IMR-90 (cell line): ENCODE data around the gene MAMDC4. TPM values are rescaled to one million over a fixed set of nuclear protein-coding genes. Genes with fewer than 3 reads are reported as not detected.
A peak's percentile ranks its signal among the peaks of the same experiment; 100 is the strongest.

Source experiments
- ATAC-seq: fragments of 200-7000 bp; cut with Tn5 transposase; 2 replicates; pipeline ENCODE4 v1.9.1; 2020; ENCODE audit warnings: low read depth, mild to moderate bottlenecking, moderate library complexity
- BruUV-seq: library from RNA; stranded (reverse); fragments of 400-500 nt; replicated peaks from 2 replicates; lab custom pipeline; 2021; lab: Mats Ljungman, UMichigan
- CTCF ChIA-PET: fragments of 300-600 bp; formaldehyde crosslinking; extraction: SDS; loops from one replicate; lab custom pipeline; 2021; ENCODE audit warnings: antibody characterized with exemption; lab: Yijun Ruan, JAX
- POLR2A ChIA-PET: fragments of 300-600 bp; sonication (Branson Sonifier 250); formaldehyde crosslinking; loops from one replicate; lab custom pipeline; 2022; ENCODE audit warnings: antibody characterized with exemption; ENCODE audit not compliant: unreplicated experiment; lab: Charles Lee
- DNase-seq: peaks from one replicate; pipeline ENCODE4 v3.0.0; 2013
- H2AFZ ChIP-seq: replicated peaks from 2 replicates; pipeline ENCODE3; 2013; ENCODE audit warnings: low read length, mild to moderate bottlenecking; ENCODE audit not compliant: poor library complexity
- H2AK5ac ChIP-seq: 2 replicates; pipeline ENCODE4 v1.6.1; 2013; ENCODE audit warnings: low read depth, low read length, inconsistent platforms
- H2AK9ac ChIP-seq: replicated peaks from 2 replicates; pipeline ENCODE3; 2013; ENCODE audit warnings: mild to moderate bottlenecking, low read depth, low read length, moderate library complexity; ENCODE audit not compliant: poor library complexity
- H2BK120ac ChIP-seq: 2 replicates; pipeline ENCODE4 v1.6.1; 2013; ENCODE audit warnings: low read depth, low read length, inconsistent platforms
- H2BK15ac ChIP-seq: 3 replicates; pipeline ENCODE4 v1.6.1; 2013; ENCODE audit warnings: low read depth, low read length, inconsistent platforms
- H2BK20ac ChIP-seq: 2 replicates; pipeline ENCODE4 v1.6.1; 2013; ENCODE audit warnings: low read depth, mild to moderate bottlenecking, inconsistent platforms, low read length, moderate library complexity
- H2BK5ac ChIP-seq: 2 replicates; pipeline ENCODE4 v1.6.1; 2013; ENCODE audit warnings: mild to moderate bottlenecking, low read depth, low read length, inconsistent platforms; ENCODE audit not compliant: poor library complexity, severe bottlenecking
- H3K14ac ChIP-seq: replicated peaks from 2 replicates; pipeline ENCODE4 v1.6.1; 2013; ENCODE audit warnings: low read depth, low read length, inconsistent platforms
- H3K18ac ChIP-seq: 2 replicates; pipeline ENCODE4 v1.6.1; 2013; ENCODE audit warnings: low read depth, low read length, control low read depth
- H3K23ac ChIP-seq: 2 replicates; pipeline ENCODE4 v1.6.1; 2013; ENCODE audit warnings: low read depth, low read length, inconsistent platforms
- H3K27ac ChIP-seq: 2 replicates; pipeline ENCODE4 v1.5.1; 2013; ENCODE audit warnings: mild to moderate bottlenecking, control low read depth, low read length; ENCODE audit not compliant: insufficient read depth
- H3K27me3 ChIP-seq: 2 replicates; pipeline ENCODE4 v1.6.1; 2013; ENCODE audit warnings: low read length; ENCODE audit not compliant: control insufficient read depth, insufficient read depth
- H3K36me3 ChIP-seq: 2 replicates; pipeline ENCODE4 v1.6.1; 2013; ENCODE audit warnings: low read length, mixed read lengths; ENCODE audit not compliant: control insufficient read depth, insufficient read depth
- H3K4ac ChIP-seq: 2 replicates; pipeline ENCODE4 v1.6.1; 2013; ENCODE audit warnings: low read depth, low read length, inconsistent platforms
- H3K4me1 ChIP-seq: 2 replicates; pipeline ENCODE4 v1.6.1; 2013; ENCODE audit warnings: low read length, mixed read lengths; ENCODE audit not compliant: control insufficient read depth, insufficient read depth
- H3K4me2 ChIP-seq: 2 replicates; pipeline ENCODE4 v1.6.1; 2013; ENCODE audit warnings: low read depth, mild to moderate bottlenecking, control low read depth, low read length, moderate library complexity
- H3K4me3 ChIP-seq: 2 replicates; pipeline ENCODE4 v1.5.1; 2013; ENCODE audit warnings: low read depth, mild to moderate bottlenecking, control low read depth, low read length, moderate library complexity; ENCODE audit not compliant: insufficient read depth
- H3K56ac ChIP-seq: 2 replicates; pipeline ENCODE4 v1.6.1; 2013; ENCODE audit warnings: low read length, inconsistent platforms; ENCODE audit not compliant: insufficient read depth; ENCODE audit errors: extremely low read depth
- H3K79me1 ChIP-seq, 2 experiments: 2 replicates each; pipeline ENCODE4 v1.6.1; 2013; ENCODE audit warnings: low read length in 2 of 2, inconsistent platforms in 1 of 2, low read depth in 1 of 2
- H3K9ac ChIP-seq: 2 replicates; pipeline ENCODE4 v1.6.1; 2013; ENCODE audit warnings: low read depth, low read length, control low read depth
- H3K9me1 ChIP-seq: 2 replicates; pipeline ENCODE4 v1.6.1; 2013; ENCODE audit warnings: low read length, inconsistent platforms; ENCODE audit not compliant: insufficient read depth
- H3K9me3 ChIP-seq: 2 replicates; pipeline ENCODE4 v1.6.1; 2013; ENCODE audit warnings: low read length; ENCODE audit not compliant: control insufficient read depth, insufficient read depth
- H4K20me1 ChIP-seq: 2 replicates; pipeline ENCODE4 v1.6.1; 2013; ENCODE audit warnings: low read length, inconsistent platforms; ENCODE audit not compliant: insufficient read depth
- H4K5ac ChIP-seq: 2 replicates; pipeline ENCODE4 v1.6.1; 2013; ENCODE audit warnings: mild to moderate bottlenecking, low read depth, low read length, control low read depth
- H4K8ac ChIP-seq, 2 experiments: 2 replicates each; pipeline ENCODE4 v1.6.1; 2013; ENCODE audit warnings: low read depth in 2 of 2, low read length in 2 of 2, control low read depth in 1 of 2, inconsistent platforms in 1 of 2
- H4K91ac ChIP-seq: 2 replicates; pipeline ENCODE4 v1.6.1; 2013; ENCODE audit warnings: low read depth, low read length, inconsistent platforms; ENCODE audit not compliant: insufficient read depth
- FOS ChIP-seq: fragments of 150-350 bp; IDR thresholded peaks from 2 replicates; pipeline ENCODE4 v1.6.1; 2016; ENCODE audit warnings: low read depth, low read length
- MXI1 ChIP-seq: IDR thresholded peaks from 2 replicates; pipeline ENCODE4 v1.6.1; 2012; ENCODE audit warnings: low read depth, mild to moderate bottlenecking, low read length, moderate library complexity, borderline replicate concordance
- NFE2L2 ChIP-seq: fragments of 150-350 bp; IDR thresholded peaks from 2 replicates; pipeline ENCODE4 v1.6.1; 2016; ENCODE audit warnings: low read depth, mild to moderate bottlenecking, low read length
- WGBS, 2 experiments: methylation state at CpG; one replicate each; pipeline versions ENCODE4 v1.1.5 to v1.1.7; 2013; ENCODE audit warnings: missing lambda C conversion rate in 2 of 2; ENCODE audit not compliant: insufficient read length in 1 of 2; ENCODE audit errors: extremely low coverage in 2 of 2; 5-methylcytosine and 5-hydroxymethylcytosine counted together
- dilution Hi-C: fragments of 300-500 bp; cut with HindIII; formaldehyde crosslinking; loops from one replicate; pipeline ENCODE4 v1.14.3; 2018; ENCODE audit warnings: low sequenced_read_pairs; ENCODE audit not compliant: unreplicated experiment
- in situ Hi-C: fragments of 300-500 bp; cut with MboI; formaldehyde crosslinking; loops from 3 replicates; pipeline ENCODE4 v1.14.3; 2019; ENCODE audit warnings: low sequenced_read_pairs, inconsistent platforms, mixed read lengths
- intact Hi-C: fragments of 100-400 bp; cut with micrococcal nuclease; formaldehyde crosslinking; loops from 2 replicates; pipeline ENCODE4 v1.10.0; 2022
- polyA plus RNA-seq, 3 experiments: library from polyadenylated mRNA; depleted of rRNA; stranded (reverse); fragments of >200 nt; gene quantifications; 2 replicates each; pipeline ENCODE4 v1.2.3, GENCODE V29; 2012; ENCODE audit warnings: low replicate concordance in 1 of 3
- total RNA-seq: library from RNA; depleted of rRNA; stranded (reverse); fragments of >200 nt; gene quantifications from 2 replicates; pipeline ENCODE4 v1.2.3, GENCODE V29; 2012

MAMDC4 gene
- total and polyA plus RNA-seq, 2 of the 4 experiments (the other 2 are of a cell fraction), result 0.18 to 3.5 TPM

DNA sequence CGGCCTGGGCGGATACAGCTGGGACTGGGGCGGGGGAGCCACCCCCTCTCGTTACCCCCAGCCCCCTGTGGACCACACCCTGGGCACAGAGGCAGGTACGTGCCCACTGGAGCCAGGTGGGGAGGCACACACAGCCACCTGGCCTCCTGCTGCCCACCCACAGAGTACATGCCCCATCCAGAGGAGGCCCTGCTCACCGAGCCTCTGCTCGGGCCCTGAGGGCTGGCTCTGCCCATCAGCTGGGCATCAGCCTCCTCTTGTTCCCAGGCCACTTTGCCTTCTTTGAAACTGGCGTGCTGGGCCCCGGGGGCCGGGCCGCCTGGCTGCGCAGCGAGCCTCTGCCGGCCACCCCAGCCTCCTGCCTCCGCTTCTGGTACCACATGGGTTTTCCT, 6.3 kb downstream of the MAMDC4 start:
- in situ Hi-C loops (no loop called here), intact Hi-C loops (no loop called here), dilution Hi-C loops (no loop called here)
- DNase-seq (no peak), ATAC-seq (no peak)
- ChIA-PET POLR2A (no interaction called here), CTCF (no interaction called here)
- Histone ChIP-seq H3K56ac (no peak overlapping the region), H2AK5ac (no peak overlapping the region), H3K4ac (no peak overlapping the region), H3K9ac (no peak overlapping the region), H4K20me1 (peaks cover 5% of the 10 kb centered on the region; the same call in 1 of the 2 replicates), H3K18ac (no peak overlapping the region), H3K36me3 (peaks cover 30% of the 10 kb centered on the region), H2BK15ac (no peak overlapping the region), H3K9me1 (no peaks in the 10 kb centered on the region), H3K9me3 (no peaks in the 10 kb centered on the region), H3K14ac (no peak overlapping the region), H2BK20ac (no peak overlapping the region), H2AFZ (no peak overlapping the region), H2AK9ac (peak overlapping the region; percentile 7), H3K79me1 (peaks cover 0 to 23% of the 10 kb centered on the region in 2 experiments; a peak in 2 of 4 replicates), H3K23ac (no peak overlapping the region), H3K4me3 (no peak overlapping the region), H3K27me3 (no peaks in the 10 kb centered on the region), H2BK5ac (no peak overlapping the region), H2BK120ac (no peak overlapping the region), H3K27ac (no peak overlapping the region), H3K4me2 (no peak overlapping the region), H4K5ac (no peak overlapping the region), H4K91ac (no peak overlapping the region), H3K4me1 (peaks cover 8% of the 10 kb centered on the region), H4K8ac (no peak overlapping the region)
- WGBS, 2 experiments, result 99% methylated on average over 11 of the region's 15 CpGs; no CpG with 5 or more reads in 1 of the 2 experiments
- BruUV-seq, result no TSS peak
- no peak for TF ChIP-seq MXI1
- no peak for TF ChIP-seq FOS
- TF ChIP-seq NFE2L2, result no peak
